ENCODE measurements around the gene SMIM24. TPM values are rescaled to one million over a fixed set of nuclear protein-coding genes. Genes with fewer than 3 reads are reported as not detected.

The SMIM24 gene
- total and polyA plus RNA-seq, 10 of the 15 experiments (the other 5 are each of a cell fraction or from before 2014, with no cell fraction given) = 0.14 to 0.44 (median 0.23) TPM; not detected in 4

- ATAC-seq (no peak), FAIRE-seq (no peak), DNase-seq (ENCODE audit: low read depth, low spot score) (no peak)
- Histone ChIP-seq H3K4me1 (ENCODE audit: control insufficient read depth, insufficient read depth, low read length) (no peaks in the 10 kb centered on the region), H3K9ac (ENCODE audit: control insufficient read depth, insufficient read depth, low read length) (no peak overlapping the region), H3K4me3 (no peak overlapping the region), H3K9me3 (replicated peaks; ENCODE audit: control insufficient read depth, insufficient read depth, low read length) (no peaks in the 10 kb centered on the region), H2AFZ (ENCODE audit: control insufficient read depth, low read depth, low read length) (no peak overlapping the region), H4K20me1 (ENCODE audit: control insufficient read depth, insufficient read depth) (no peaks in the 10 kb centered on the region), H3K27ac (ENCODE audit: control insufficient read depth, insufficient read depth) (no peak overlapping the region), H3K36me3 (ENCODE audit: control insufficient read depth in 2 of 2, insufficient read depth in 2 of 2, low read length in 1 of 2) (peaks cover 2 to 48% of the 10 kb centered on the region in 2 experiments; a peak in 3 of 4 replicates), H3K27me3 (replicated peaks in 1 of 2; ENCODE audit: control insufficient read depth in 2 of 2, insufficient read depth in 2 of 2, low read length in 1 of 2) (no peaks in the 10 kb centered on the region), H3K79me2 (ENCODE audit: control insufficient read depth, insufficient read depth, low read length) (no peaks in the 10 kb centered on the region), H3K4me2 (ENCODE audit: control insufficient read depth, insufficient read depth) (no peak overlapping the region)
- intact Hi-C loops (cut with micrococcal nuclease; ENCODE audit: unreplicated experiment) (no loop called here), in situ Hi-C loops (cut with MboI) (no loop called here)
- ChIA-PET SMC1A (ENCODE audit: uncharacterized antibody, unreplicated experiment) (no interaction called here), RAD21 (ENCODE audit: unreplicated experiment) (interaction anchor here (0.6 kb wide), 1 partner anchor 31 kb away, joined by 3 read pairs; no protein-coding TSS in a partner anchor), POLR2A (no interaction called here), CTCF (no interaction called here)
- WGBS (ENCODE audit: insufficient coverage, insufficient replicate concordance, low lambda C conversion rate, missing lambda C conversion rate) = 96% methylated on average over 16 of the region's 20 CpGs
- no TSS peak for BruUV-seq (replicated peaks)
- TF ChIP-seq ZSCAN29 (IDR thresholded peaks at IDR 0.05) (no peak), YBX1 (IDR thresholded peaks at IDR 0.05) (no peak), EP300 (IDR thresholded peaks at IDR 0.05; ENCODE audit: borderline replicate concordance in 1 of 2, control insufficient read depth in 1 of 2, low read depth in 2 of 2, low read length in 2 of 2) (no peak), RCOR1 (conservative IDR thresholded peaks at IDR 0.05; ENCODE audit: low read depth, low read length) (no peak), HCFC1 (IDR thresholded peaks at IDR 0.05; ENCODE audit: low read length) (no peak), MTA2 (IDR thresholded peaks at IDR 0.05; ENCODE audit: low read depth) (no peak), BCL3 (IDR thresholded peaks at IDR 0.05; ENCODE audit: borderline replicate concordance, insufficient read depth, low read depth, low read length, poor library complexity, severe bottlenecking) (no peak), ZBTB11 (CRISPR knock-in tag; IDR thresholded peaks at IDR 0.05) (no peak), SREBF2 (IDR thresholded peaks at IDR 0.05; ENCODE audit: low read length) (no peak), ZNF592 (IDR thresholded peaks at IDR 0.05) (no peak), SMAD1 (IDR thresholded peaks at IDR 0.05; ENCODE audit: low read depth, partially characterized antibody) (no peak)
Observed at GRCh38 chr19:3528539-3529211, 48.4 kb upstream of the SMIM24 start.
